ENCODE measurements around the gene NDE1.

DNA sequence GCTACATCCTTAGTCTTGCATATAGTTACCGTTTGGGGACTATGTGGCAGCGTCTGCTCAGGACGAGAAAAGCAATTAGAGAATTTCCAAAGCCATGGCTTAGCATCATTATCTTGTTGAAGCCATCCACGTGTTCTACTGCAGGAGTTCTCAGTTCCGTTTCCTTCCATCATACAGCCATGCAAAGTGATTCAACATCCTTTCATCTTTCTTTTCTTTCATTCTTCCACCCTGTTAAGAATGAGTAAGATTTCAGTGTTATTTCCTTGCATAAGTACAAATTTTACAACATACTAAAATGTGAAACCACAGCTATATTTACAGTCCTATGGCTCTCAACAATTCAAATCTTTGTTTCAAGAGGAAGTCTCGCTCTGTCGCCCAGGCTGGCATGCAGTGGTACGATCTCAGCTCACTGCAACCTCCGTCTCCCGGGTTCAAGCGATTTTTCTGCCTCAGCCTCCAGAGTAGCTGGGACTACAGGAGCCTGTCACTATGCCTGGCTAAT, 10.9 kb upstream of the NDE1 start:
- TF ChIP-seq POLR2AphosphoS5 (IDR thresholded peaks at IDR 0.05) (no peak), POLR2A (IDR thresholded peaks at IDR 0.05; ENCODE audit: low read depth) (no peak)

Data from esophagus muscularis mucosa (tissue), 2 donors.